Tibial artery (tissue), 4 donors: Measurements from ENCODE around the gene NINJ1.

Experiments
- DNase-seq, 2 donors: peaks; one replicate each; pipeline ENCODE4 v3.0.0-alpha.2; 2019
- H3K27ac ChIP-seq, 2 donors: fragments of 200-600 bp; sonication (generic) in 1 of 2; 1 replicate in 1 of 2; 2 replicates in 1 of 2; pipeline ENCODE4 v1.5.1; 2018 to 2019; ENCODE audit warnings: mild to moderate bottlenecking in 1 of 2
- H3K27me3 ChIP-seq, 2 donors: fragments of 200-600 bp; sonication (generic) in 1 of 2; one replicate each; pipeline versions ENCODE4 v1.5.1 to v1.6.0; 2016 to 2019
- H3K36me3 ChIP-seq, 3 donors: fragments of 200-600 bp; sonication (generic) in 2 of 3; one replicate each; pipeline ENCODE4 v1.5.1; 2016 to 2019; ENCODE audit warnings: mild to moderate bottlenecking in 2 of 3
- H3K4me1 ChIP-seq, 4 donors: fragments of 200-600 bp; sonication (generic) in 2 of 4; 1 replicate in 3 of 4; 2 replicates in 1 of 4; pipeline ENCODE4 v1.5.1; 2016 to 2019
- H3K4me3 ChIP-seq, 2 donors: fragments of 200-600 bp; sonication (generic) in 1 of 2; 1 replicate in 1 of 2; 2 replicates in 1 of 2; pipeline ENCODE4 v1.5.1; 2018 to 2019; ENCODE audit warnings: mild to moderate bottlenecking in 2 of 2
- H3K9me3 ChIP-seq, 3 donors: fragments of 200-600 bp; sonication (generic) in 1 of 3; one replicate each; pipeline ENCODE4 v1.5.1; 2016 to 2019
- intact Hi-C: fragments of 100-400 bp; cut with DNase I; formaldehyde crosslinking; loops from one replicate; pipeline ENCODE4 v1.15.0; 2023; ENCODE audit warnings: low total_unique reads
- TF ChIP-seq, protein P1 (sequence below), 2 experiments: fragments of 200-600 bp in 1 of 2; fragments of 450-650 bp in 1 of 2; IDR thresholded peaks; one replicate each; pipeline ENCODE4 v1.5.1; 2017 to 2019; ENCODE audit warnings: antibody characterized with exemption in 2 of 2, mild to moderate bottlenecking in 1 of 2, moderate library complexity in 1 of 2

The NINJ1 gene

DNA sequence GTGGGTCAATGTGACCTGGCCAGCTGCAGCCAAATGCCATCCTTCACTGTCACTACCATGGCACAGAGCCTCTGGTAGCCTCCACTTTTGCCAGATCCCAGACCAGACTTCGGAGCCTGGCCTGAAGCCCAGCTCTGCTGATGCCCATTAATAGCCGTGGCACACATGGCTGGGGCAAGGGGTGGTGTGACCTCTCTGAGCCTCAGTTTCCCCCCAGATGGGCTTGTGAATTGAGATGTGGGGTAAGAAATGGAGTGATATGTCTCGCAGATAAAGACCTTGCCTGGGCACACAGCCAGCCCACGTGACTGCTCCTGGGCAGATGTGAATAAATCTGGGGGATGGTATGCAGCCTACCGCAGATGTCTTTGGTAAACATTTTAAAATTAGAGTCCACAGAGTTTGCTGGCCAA, 61.7 kb downstream of the NINJ1 start:
- intact Hi-C loops, result no loop called here
- Histone ChIP-seq H3K27ac (peak overlapping the region; percentile 42 to 43), H3K27me3 (no peaks in the 10 kb centered on the region), H3K9me3 (no peaks in the 10 kb centered on the region), H3K4me3 (no peak overlapping the region), H3K4me1 (peaks cover 0 to 18% (median 15%) of the 10 kb centered on the region in 4 donors), H3K36me3 (no peaks in the 10 kb centered on the region)
- TF ChIP-seq, protein P1, sequence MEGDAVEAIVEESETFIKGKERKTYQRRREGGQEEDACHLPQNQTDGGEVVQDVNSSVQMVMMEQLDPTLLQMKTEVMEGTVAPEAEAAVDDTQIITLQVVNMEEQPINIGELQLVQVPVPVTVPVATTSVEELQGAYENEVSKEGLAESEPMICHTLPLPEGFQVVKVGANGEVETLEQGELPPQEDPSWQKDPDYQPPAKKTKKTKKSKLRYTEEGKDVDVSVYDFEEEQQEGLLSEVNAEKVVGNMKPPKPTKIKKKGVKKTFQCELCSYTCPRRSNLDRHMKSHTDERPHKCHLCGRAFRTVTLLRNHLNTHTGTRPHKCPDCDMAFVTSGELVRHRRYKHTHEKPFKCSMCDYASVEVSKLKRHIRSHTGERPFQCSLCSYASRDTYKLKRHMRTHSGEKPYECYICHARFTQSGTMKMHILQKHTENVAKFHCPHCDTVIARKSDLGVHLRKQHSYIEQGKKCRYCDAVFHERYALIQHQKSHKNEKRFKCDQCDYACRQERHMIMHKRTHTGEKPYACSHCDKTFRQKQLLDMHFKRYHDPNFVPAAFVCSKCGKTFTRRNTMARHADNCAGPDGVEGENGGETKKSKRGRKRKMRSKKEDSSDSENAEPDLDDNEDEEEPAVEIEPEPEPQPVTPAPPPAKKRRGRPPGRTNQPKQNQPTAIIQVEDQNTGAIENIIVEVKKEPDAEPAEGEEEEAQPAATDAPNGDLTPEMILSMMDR (IDR thresholded peaks at IDR 0.05), result no peak
- DNase-seq, result no peak
